PC-9 (cell line): ENCODE results near the gene LDLRAD2.

Experiments used
- CTCF ChIP-seq: fragments of 200-600 bp; sonication (generic); conservative IDR thresholded peaks from 2 replicates; pipeline ENCODE4 v1.6.1; 2017; ENCODE audit warnings: mixed run types, antibody characterized with exemption, mild to moderate bottlenecking, moderate library complexity
- EZH2 ChIP-seq: fragments of 200-600 bp; sonication (generic); IDR thresholded peaks from 2 replicates; pipeline ENCODE4 v1.8.0; 2017; ENCODE audit warnings: antibody characterized with exemption, low read depth

GRCh38 chr1:21782868-21783678, 29.0 kb upstream of the LDLRAD2 start, which contains the start of gene USP48:
- TF ChIP-seq CTCF = 0 out of 2 replicates have a peak, but pooled peaks have one; percentile 13
- TF ChIP-seq EZH2 = no peak
